EL (cell line): Measurements from ENCODE around the gene UBA52.

Source experiments
- DNase-seq: peaks from one replicate; pipeline ENCODE4 v3.0.0-alpha.2; 2016

The UBA52 gene

GRCh38 chr19:18608805-18609716 lies 37.4 kb downstream of the UBA52 start:
- DNase-seq, result no peak

DNA sequence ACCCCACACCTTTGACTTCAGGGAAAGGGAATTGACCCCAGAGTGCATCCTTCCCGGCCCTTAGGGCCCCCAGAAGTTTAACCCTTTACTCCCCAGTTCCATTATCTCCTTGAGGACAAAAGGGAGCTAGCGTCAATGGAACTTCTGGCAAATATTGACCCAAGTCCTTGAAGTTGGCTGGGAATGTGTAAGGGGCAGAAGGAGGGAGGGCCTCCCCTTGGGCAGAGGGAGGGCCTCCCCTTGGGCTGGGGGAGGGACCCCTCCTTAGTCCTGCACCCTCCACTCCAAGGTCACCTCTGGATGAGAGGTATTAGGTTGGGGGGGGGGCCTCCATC lies 38.0 kb downstream of the UBA52 start:
- DNase-seq, result no peak

DNA sequence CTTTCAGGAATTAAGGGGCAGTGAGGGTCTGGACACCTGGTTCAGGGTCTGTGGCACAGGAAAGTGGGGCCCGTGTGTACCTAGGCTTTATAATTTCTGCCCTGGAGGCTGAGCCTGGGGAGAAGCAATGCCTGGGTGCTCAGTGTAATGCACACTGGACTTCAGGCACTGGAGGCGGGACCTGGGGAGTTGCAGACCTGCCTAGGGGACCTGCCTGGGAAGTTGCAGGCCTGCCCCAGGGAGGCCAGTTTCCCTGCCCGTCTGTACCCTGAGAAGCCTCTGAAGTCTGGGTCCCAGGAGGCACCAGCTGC lies 38.5 kb downstream of the UBA52 start:
- DNase-seq, result no peak

DNA sequence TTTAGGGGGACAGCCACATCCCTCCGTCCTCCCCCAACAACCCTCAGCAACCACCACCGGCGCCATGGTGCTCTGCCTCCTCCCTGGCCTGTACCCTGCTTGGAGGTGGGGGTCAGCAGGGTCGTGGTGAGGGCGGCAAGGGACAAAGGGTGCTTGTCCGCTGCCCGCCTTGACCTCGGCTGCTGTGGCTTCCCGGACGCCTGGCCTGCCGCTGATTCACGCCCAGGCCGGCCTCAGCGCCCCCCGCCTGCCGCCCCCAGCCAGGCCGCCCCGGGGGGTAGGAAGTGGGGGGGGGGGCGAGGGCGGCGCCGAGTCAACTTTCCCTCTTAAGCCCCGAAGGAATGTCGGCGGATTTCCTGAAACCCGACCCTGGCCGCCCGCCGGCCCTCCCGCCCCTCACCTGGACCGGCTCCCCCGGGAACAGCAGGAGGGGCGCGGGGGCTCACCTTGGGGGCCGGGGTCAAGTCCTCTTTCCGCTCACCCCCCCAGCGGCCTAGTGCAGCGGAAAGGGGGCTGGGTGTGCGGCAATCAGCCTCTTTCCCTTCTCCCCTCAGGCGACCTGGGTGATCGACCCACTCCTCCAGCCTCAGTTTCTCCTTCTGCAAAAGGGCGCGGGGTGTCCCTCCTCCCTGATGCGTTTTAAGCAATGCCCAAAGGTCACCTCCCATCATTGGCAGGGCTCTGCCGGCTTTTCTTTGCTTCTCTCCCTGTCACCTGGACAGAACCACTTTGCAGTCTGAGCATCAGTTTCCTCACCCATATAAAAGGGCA lies 39.1 kb downstream of the UBA52 start:
- no peak for DNase-seq

GRCh38 chr19:18611327-18612050 lies 39.8 kb downstream of the UBA52 start:
- DNase-seq, result no peak

DNA sequence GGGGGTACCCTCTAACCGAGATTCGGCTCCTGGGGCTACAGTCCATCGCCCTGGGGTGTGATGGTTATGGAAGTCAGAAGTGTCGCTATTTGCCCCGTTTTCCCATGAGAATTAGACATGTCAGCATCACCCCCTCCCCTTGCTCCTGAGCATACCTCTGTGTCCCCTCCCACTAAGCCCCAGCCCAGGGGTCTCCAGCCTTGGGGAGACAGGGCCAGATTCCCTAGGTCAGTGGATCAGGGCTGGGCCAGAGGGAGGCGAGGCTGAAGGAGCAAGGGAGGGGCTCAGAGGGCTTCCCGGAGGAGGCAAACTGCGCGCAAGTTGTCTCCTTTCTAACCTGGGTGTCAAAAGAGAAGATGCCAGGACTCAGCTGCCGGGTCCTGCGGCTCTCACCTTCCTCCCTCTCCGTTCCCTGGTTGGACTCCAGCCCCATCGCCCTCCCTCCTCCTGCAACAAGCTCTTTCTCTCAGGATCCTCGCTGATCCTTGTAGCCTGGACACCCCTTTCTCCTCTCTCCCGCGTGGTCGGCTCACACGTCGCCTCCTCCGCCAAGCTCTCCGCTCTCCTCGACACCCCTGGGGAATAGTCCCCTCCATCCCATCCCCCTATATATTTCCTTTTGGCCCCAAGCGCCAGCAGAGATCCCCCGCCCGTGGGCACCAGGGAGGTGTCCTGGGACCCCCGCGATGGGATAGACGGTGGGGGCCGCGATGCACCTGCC lies 40.6 kb downstream of the UBA52 start:
- DNase-seq, result no peak

DNA sequence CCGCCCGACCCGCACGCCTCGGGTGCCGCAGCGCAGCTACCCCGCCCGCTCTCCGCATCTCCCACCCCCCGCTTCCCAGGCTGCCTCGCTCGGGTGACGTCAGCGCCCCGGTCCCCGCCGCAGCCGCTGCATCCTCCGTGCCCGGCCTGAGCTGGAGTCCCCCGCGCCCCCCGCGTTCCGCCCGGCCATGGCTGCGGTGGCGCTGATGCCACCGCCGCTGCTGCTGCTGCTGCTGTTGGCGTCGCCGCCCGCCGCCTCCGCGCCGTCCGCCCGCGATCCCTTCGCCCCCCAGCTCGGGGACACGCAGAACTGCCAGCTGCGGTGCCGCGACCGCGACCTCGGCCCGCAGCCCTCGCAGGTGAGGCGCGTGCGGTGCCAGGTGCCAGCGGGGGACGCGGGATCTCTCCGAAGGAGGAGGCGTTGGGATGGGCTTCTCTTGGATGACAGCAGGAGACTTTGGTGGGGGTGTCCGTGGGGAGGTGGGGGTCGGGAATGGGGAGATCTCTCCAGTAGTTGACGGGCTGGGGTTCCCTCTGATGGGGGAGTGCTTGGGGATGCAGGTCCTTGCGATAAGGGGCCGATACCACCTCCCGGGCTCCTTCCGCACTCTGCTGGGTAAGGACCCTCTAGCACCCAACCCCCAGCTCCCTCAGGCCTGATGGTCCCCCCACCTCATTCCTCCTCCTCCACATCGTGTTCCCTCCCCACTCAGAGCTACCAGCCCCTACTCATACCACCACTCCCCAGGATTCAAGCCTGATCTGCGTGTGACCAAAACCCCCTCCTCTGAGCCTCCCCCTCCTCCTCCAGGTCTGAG lies 41.3 kb downstream of the UBA52 start, which contains the start of gene TMEM59L:
TSS of gene TMEM59L (plus strand) at position 99 of the 817 bp plus-strand sequence. CDS start at position 188, 89 bp downstream.
- no peak for DNase-seq

DNA sequence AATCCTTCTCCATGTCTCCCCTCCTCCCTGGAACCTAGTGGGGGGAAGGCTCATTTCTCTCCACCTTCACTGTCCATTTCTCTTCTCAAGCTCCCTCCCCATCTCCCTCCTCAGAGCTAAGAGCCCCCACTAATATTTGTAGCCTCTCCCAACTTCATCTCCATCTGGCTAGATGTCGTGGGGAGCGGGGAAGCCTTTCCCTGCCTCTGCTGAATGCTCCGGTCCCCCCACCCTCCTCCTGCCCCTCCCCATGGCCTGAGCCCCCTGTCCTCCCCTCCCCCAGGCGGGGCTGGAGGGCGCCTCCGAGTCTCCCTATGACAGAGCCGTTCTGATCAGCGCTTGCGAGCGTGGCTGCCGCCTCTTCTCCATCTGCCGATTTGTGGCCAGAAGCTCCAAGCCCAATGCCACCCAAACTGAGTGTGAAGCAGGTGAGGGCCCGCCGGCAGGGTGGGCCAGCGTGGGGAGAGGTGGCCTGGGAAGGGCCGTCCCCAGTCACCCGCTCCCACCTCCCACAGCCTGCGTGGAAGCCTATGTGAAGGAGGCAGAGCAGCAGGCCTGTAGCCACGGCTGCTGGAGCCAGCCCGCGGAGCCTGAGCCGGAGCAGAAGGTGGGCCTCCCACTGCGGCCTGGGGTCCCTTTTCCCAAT lies 42.1 kb downstream of the UBA52 start:
- DNase-seq, result no peak

- no peak for DNase-seq
These were observed 44.4 kb downstream of the UBA52 start for GRCh38 chr19:18616023-18616422.

DNA sequence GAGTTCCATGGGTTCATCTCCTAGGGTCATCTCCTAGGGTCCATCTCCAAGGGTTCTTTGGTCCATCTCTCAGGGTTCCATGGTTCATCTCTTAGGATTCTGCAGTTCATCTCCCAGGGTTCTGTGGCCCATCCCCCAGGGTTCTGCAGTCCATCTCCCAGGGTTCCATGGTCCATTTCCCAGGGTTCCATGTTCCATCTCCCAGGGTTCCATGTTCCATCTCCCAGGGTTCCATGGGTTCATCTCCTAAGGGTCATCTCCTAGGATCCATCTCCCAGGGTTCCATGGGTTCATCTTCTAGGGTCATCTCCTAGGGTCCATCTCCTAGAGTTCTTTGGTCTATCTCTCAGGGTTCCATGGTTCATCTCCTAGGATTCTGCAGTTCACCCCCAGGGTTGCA lies 45.9 kb downstream of the UBA52 start:
- no peak for DNase-seq

DNA sequence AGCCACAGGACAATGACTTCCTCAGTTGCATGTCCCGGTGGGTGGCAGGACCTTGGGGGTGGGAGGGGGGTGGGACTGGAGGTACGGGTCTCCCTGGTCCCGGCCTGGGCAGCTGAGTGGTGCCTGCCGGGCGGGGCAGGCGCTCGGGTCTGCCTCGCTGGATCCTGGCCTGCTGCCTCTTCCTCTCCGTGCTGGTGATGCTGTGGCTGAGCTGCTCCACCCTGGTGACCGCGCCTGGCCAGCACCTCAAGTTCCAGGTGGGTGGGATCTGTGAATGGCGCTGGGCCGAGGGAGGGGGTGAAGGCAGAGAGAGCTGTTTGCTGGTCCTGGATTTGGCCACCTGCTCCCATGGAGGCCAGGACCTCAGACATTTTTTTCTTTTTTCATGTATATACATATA lies 46.6 kb downstream of the UBA52 start:
- DNase-seq, result no peak

GRCh38 chr19:18620311-18620710 lies 48.7 kb downstream of the UBA52 start:
- no peak for DNase-seq

- no peak for DNase-seq
These were observed 49.2 kb downstream of the UBA52 start for GRCh38 chr19:18620902-18621301.

DNA sequence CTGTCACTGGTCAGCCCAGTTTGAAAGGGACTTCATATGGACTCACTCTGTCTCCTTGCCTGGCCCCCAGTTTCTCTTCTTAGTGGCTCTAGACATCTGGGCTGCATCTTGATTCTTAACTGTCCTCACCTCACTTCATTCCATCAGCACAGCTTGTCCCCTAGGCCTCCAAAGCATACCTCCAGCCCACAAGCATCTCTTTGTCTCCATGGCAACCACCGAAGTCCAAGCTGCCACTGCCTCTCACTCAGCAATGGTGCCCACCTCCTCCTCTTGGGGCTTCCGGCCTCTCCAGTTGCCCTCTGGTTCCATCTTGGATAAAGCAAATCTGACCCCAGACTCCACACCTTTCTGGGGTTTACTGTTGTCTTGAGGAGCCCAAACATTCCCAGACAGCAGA lies 55.2 kb downstream of the UBA52 start:
- DNase-seq, result no peak
